H1 (cell line): Measurements from ENCODE around the gene SHISAL1. TPM values are rescaled to one million over a fixed set of nuclear protein-coding genes. Genes with fewer than 3 reads are reported as not detected.

Experiments
- CTCF ChIA-PET: fragments of 300-600 bp; sonication (Branson Sonifier 250); formaldehyde crosslinking; loops from one replicate; lab custom pipeline; 2021; ENCODE audit not compliant: partially characterized antibody; lab: Charles Lee
- POLR2A ChIA-PET: fragments of 300-600 bp; sonication (Branson Sonifier 250); formaldehyde crosslinking; loops from one replicate; lab custom pipeline; 2021; ENCODE audit warnings: inconsistent platforms; ENCODE audit not compliant: partially characterized antibody; lab: Charles Lee
- DNase-seq, 2 experiments: peaks; one replicate each; pipeline versions ENCODE4 v3.0.0 to v3.0.0-alpha.2; 2010 to 2022; ENCODE audit warnings: low spot score in 2 of 2, low read depth in 1 of 2, mixed read lengths in 1 of 2
- FAIRE-seq: peaks from 2 replicates; lab custom pipeline; 2011; peaks lifted over from hg19 to GRCh38; lab: Jason Lieb, UNC
- H2AFZ ChIP-seq: 2 replicates; pipeline ENCODE4 v1.8.1; 2012; ENCODE audit warnings: low read length, inconsistent platforms
- H2AK5ac ChIP-seq: 2 replicates; pipeline ENCODE4 v1.6.1; 2013; ENCODE audit warnings: low read depth, low read length
- H2BK120ac ChIP-seq: replicated peaks from 2 replicates; pipeline ENCODE3; 2013; ENCODE audit warnings: low read depth, low read length, inconsistent platforms
- H2BK12ac ChIP-seq: 2 replicates; pipeline ENCODE4 v1.6.1; 2013; ENCODE audit warnings: low read depth, low read length
- H2BK15ac ChIP-seq: 2 replicates; pipeline ENCODE4 v1.6.1; 2013; ENCODE audit warnings: low read length
- H2BK20ac ChIP-seq: 2 replicates; pipeline ENCODE4 v1.6.1; 2013; ENCODE audit warnings: low read length
- H2BK5ac ChIP-seq: 2 replicates; pipeline ENCODE4 v1.6.1; 2013; ENCODE audit warnings: low read depth, low read length
- H3K14ac ChIP-seq: 2 replicates; pipeline ENCODE4 v1.6.1; 2013; ENCODE audit warnings: inconsistent platforms; ENCODE audit not compliant: insufficient read length
- H3K18ac ChIP-seq: 2 replicates; pipeline ENCODE4 v1.6.1; 2013; ENCODE audit warnings: low read length; ENCODE audit errors: extremely low read depth
- H3K23ac ChIP-seq: 2 replicates; pipeline ENCODE4 v1.6.1; 2013; ENCODE audit warnings: inconsistent platforms; ENCODE audit not compliant: insufficient read length
- H3K23me2 ChIP-seq: 2 replicates; pipeline ENCODE4 v1.6.1; 2013; ENCODE audit warnings: low read depth, low read length
- H3K27ac ChIP-seq: 2 replicates; pipeline ENCODE4 v1.6.1; 2011; ENCODE audit warnings: low read depth, low read length, inconsistent platforms
- H3K27me3 ChIP-seq, 4 experiments: replicated peaks in 1 of 4; 1 replicate in 1 of 4; 2 replicates in 3 of 4; pipeline versions ENCODE4 v1.6.1 to v1.8.1; 2011 to 2013; ENCODE audit warnings: low read length in 3 of 4, mild to moderate bottlenecking in 3 of 4, inconsistent platforms in 2 of 4, mixed read lengths in 2 of 4, moderate library complexity in 1 of 4; ENCODE audit not compliant: control insufficient read depth in 3 of 4, insufficient read depth in 3 of 4; ENCODE audit errors: extremely low read depth in 1 of 4
- H3K36me3 ChIP-seq, 4 experiments: 2 replicates each; pipeline versions ENCODE4 v1.6.1 to v1.8.1; 2011 to 2013; ENCODE audit warnings: mild to moderate bottlenecking in 4 of 4, low read length in 3 of 4, moderate library complexity in 2 of 4, control low read depth in 1 of 4, inconsistent platforms in 1 of 4; ENCODE audit not compliant: insufficient read depth in 4 of 4, control insufficient read depth in 2 of 4
- H3K4ac ChIP-seq: replicated peaks from 2 replicates; pipeline ENCODE3; 2013; ENCODE audit warnings: low read length, low read depth, mixed read lengths, inconsistent platforms; ENCODE audit not compliant: insufficient read length
- H3K4me1 ChIP-seq, 4 experiments: replicated peaks in 1 of 4; 1 replicate in 1 of 4; 2 replicates in 3 of 4; pipeline versions ENCODE4 v1.6.1 to v1.8.1; 2011 to 2013; ENCODE audit warnings: low read length in 3 of 4, inconsistent platforms in 2 of 4, mixed read lengths in 1 of 4; ENCODE audit not compliant: insufficient read depth in 4 of 4, control insufficient read depth in 3 of 4
- H3K4me2 ChIP-seq, 2 experiments: 2 replicates each; pipeline versions ENCODE4 v1.6.1 to v1.8.1; 2011 to 2013; ENCODE audit warnings: low read depth in 2 of 2, low read length in 2 of 2, control low read depth in 1 of 2, inconsistent platforms in 1 of 2, mild to moderate bottlenecking in 1 of 2; ENCODE audit not compliant: insufficient read depth in 1 of 2
- H3K4me3 ChIP-seq, 4 experiments: fragments of 200-600, 300-600 bp in 1 of 4; sonication (generic), shearing (Covaris generic), sonication (Bioruptor Twin) in 1 of 4; 2 replicates each; pipeline versions ENCODE4 v1.5.1 to v1.8.1; 2011 to 2016; ENCODE audit warnings: low read length in 4 of 4, low read depth in 3 of 4, control low read depth in 2 of 4, inconsistent platforms in 2 of 4, mild to moderate bottlenecking in 2 of 4, mixed read lengths in 1 of 4, moderate library complexity in 1 of 4; ENCODE audit not compliant: insufficient read depth in 2 of 4; ENCODE audit errors: extremely low read depth in 1 of 4
- H3K56ac ChIP-seq: replicated peaks from 2 replicates; pipeline ENCODE3; 2013; ENCODE audit warnings: low read depth, mild to moderate bottlenecking, mixed read lengths, low read length, inconsistent platforms; ENCODE audit not compliant: insufficient read length
- H3K79me1 ChIP-seq: 2 replicates; pipeline ENCODE4 v1.6.1; 2013; ENCODE audit warnings: low read depth, low read length, control low read depth
- H3K79me2 ChIP-seq, 2 experiments: 2 replicates each; pipeline versions ENCODE4 v1.6.1 to v1.8.1; 2012 to 2013; ENCODE audit warnings: low read length in 2 of 2, mild to moderate bottlenecking in 2 of 2, inconsistent platforms in 1 of 2; ENCODE audit not compliant: insufficient read depth in 2 of 2, control insufficient read depth in 1 of 2
- H3K9ac ChIP-seq, 4 experiments: replicated peaks in 1 of 4; 1 replicate in 1 of 4; 2 replicates in 3 of 4; pipeline versions ENCODE4 v1.6.1 to v1.8.1; 2011 to 2013; ENCODE audit warnings: low read depth in 3 of 4, low read length in 3 of 4, control low read depth in 2 of 4, mild to moderate bottlenecking in 2 of 4, moderate library complexity in 2 of 4, inconsistent platforms in 1 of 4; ENCODE audit errors: extremely low read depth in 1 of 4
- H3K9me3 ChIP-seq, 2 experiments: 2 replicates each; pipeline versions ENCODE4 v1.6.1 to v1.8.1; 2012 to 2013; ENCODE audit warnings: mild to moderate bottlenecking in 2 of 2, moderate library complexity in 2 of 2, control low read depth in 1 of 2, inconsistent platforms in 1 of 2, low read depth in 1 of 2, low read length in 1 of 2, mixed read lengths in 1 of 2; ENCODE audit not compliant: insufficient read depth in 2 of 2
- H4K20me1 ChIP-seq, 2 experiments: replicated peaks in 1 of 2; 2 replicates each; pipeline versions ENCODE3 to v1.8.1; 2011 to 2013; ENCODE audit warnings: inconsistent platforms in 2 of 2, low read length in 2 of 2, mild to moderate bottlenecking in 1 of 2; ENCODE audit not compliant: insufficient read depth in 2 of 2, control insufficient read depth in 1 of 2
- H4K5ac ChIP-seq: 2 replicates; pipeline ENCODE4 v1.6.1; 2013; ENCODE audit warnings: low read length, low read depth, mixed read lengths, inconsistent platforms; ENCODE audit not compliant: insufficient read length
- H4K8ac ChIP-seq: 2 replicates; pipeline ENCODE4 v1.8.0; 2013; ENCODE audit warnings: mild to moderate bottlenecking, moderate library complexity, low read length, inconsistent platforms; ENCODE audit not compliant: insufficient read depth; ENCODE audit errors: extremely low read depth
- H4K91ac ChIP-seq: replicated peaks from 2 replicates; pipeline ENCODE3; 2013; ENCODE audit warnings: low read length, mixed read lengths, inconsistent platforms; ENCODE audit not compliant: insufficient read length
- BCL11A ChIP-seq, 2 experiments: IDR thresholded peaks; one replicate each; pipeline ENCODE4 v1.6.1; 2011; ENCODE audit warnings: low read depth in 2 of 2, low read length in 2 of 2, mild to moderate bottlenecking in 2 of 2
- CBX5 ChIP-seq: fragments of 300-800, 300-1000 bp; sonication (generic); IDR thresholded peaks from 2 replicates; pipeline ENCODE4 v1.7.1; 2016; ENCODE audit warnings: antibody characterized with exemption, low read length, low read depth
- CREB1 ChIP-seq: IDR thresholded peaks from 2 replicates; pipeline ENCODE4 v1.6.1; 2012; ENCODE audit warnings: inconsistent platforms
- CTBP2 ChIP-seq: IDR thresholded peaks from 2 replicates; pipeline ENCODE4 v1.7.0; 2011; ENCODE audit warnings: borderline replicate concordance, mild to moderate bottlenecking, moderate library complexity, mixed read lengths, low read length; ENCODE audit not compliant: insufficient read depth, insufficient read length
- CTCF ChIP-seq, 3 experiments: IDR thresholded peaks; 1 replicate in 2 of 3; 2 replicates in 1 of 3; pipeline versions ENCODE4 v1.5.1 to v1.6.1; 2011; ENCODE audit warnings: low read length in 3 of 3, mild to moderate bottlenecking in 3 of 3, inconsistent platforms in 2 of 3, low read depth in 1 of 3, moderate library complexity in 1 of 3; ENCODE audit not compliant: insufficient read depth in 1 of 3; ENCODE audit errors: control extremely low read depth in 1 of 3
- JUN ChIP-seq: IDR thresholded peaks from 2 replicates; pipeline ENCODE4 v1.6.1; 2011; ENCODE audit warnings: low read depth, mild to moderate bottlenecking, improper control_type of control experiment, low read length
- SP4 ChIP-seq: IDR thresholded peaks from 2 replicates; pipeline ENCODE4 v1.6.1; 2012; ENCODE audit warnings: low read length, inconsistent platforms
- WGBS, 2 experiments: shearing (Covaris generic) in 1 of 2; methylation state at CpG; one replicate each; pipeline versions ENCODE4 v1.1.6 to v1.1.7; 2013 to 2015; ENCODE audit warnings: low lambda C conversion rate in 2 of 2, mixed read lengths in 2 of 2, inconsistent platforms in 1 of 2, low coverage in 1 of 2, missing lambda C conversion rate in 1 of 2; ENCODE audit not compliant: insufficient replicate concordance in 2 of 2, insufficient coverage in 1 of 2, insufficient read length in 1 of 2; ENCODE audit errors: extremely low coverage in 1 of 2, missing lambda C conversion rate in 1 of 2; 5-methylcytosine and 5-hydroxymethylcytosine counted together
- polyA plus RNA-seq, 7 experiments: library from polyadenylated mRNA; depleted of rRNA in 3 of 7; stranded (reverse) in 5 of 7; unstranded in 2 of 7; fragments of >200 nt in 5 of 7; fragments of 200-250 nt in 2 of 7; gene quantifications; 1 replicate in 5 of 7; 2 replicates in 1 of 7; 4 replicates in 1 of 7; pipeline versions ENCODE4 v1.2.1 to v1.2.3, GENCODE V29; 2011 to 2013; ENCODE audit warnings: missing spikeins in 2 of 7, mixed read lengths in 2 of 7
- total RNA-seq: library from RNA; stranded (reverse); fragmentation: NEBNext Ultra II Directional; extraction: Animal tissue kit (Norgen Biotek cat#: 25700); gene quantifications from 2 replicates; pipeline ENCODE4 v1.2.1, GENCODE V29; 2021
- TF ChIP-seq, protein P1 (sequence below): IDR thresholded peaks from 2 replicates; pipeline ENCODE4 v1.6.1; 2011; ENCODE audit warnings: low read length, improper control_type of control experiment

SHISAL1 gene
- total and polyA plus RNA-seq, 2 of the 8 experiments (the other 6 are each of a cell fraction or from before 2014, with no cell fraction given): 3.7 to 5.8 TPM

- H3K27me3 ChIP-seq: no peaks in the 10 kb centered on the region
- H3K79me1 ChIP-seq: no peaks in the 10 kb centered on the region
- no peak overlapping the region for H4K91ac ChIP-seq
- H3K4me1 ChIP-seq: peaks cover 0 to 11% (median 6%) of the 10 kb centered on the region in 4 experiments; a peak in 6 of 7 replicates
- ChIA-PET POLR2A (no interaction called here), CTCF (interaction anchor here (0.6 to 2.0 kb wide), 7 partner anchors 15 to 266 kb away, joined by 3 to 5 read pairs (median 3); no protein-coding TSS in a partner anchor)
- H2BK120ac ChIP-seq: no peak overlapping the region
- no peak overlapping the region for H3K4ac ChIP-seq
- H3K79me2 ChIP-seq: no peaks in the 10 kb centered on the region
- H4K5ac ChIP-seq: no peak overlapping the region
- no peak overlapping the region for H2AK5ac ChIP-seq
- H3K14ac ChIP-seq: no peak overlapping the region
- no peaks in the 10 kb centered on the region for H3K9me3 ChIP-seq
- no peaks in the 10 kb centered on the region for H4K20me1 ChIP-seq
- WGBS, 2 experiments: 89% methylated on average over 17 of the region's 19 CpGs; no CpG with 5 or more reads in 1 of the 2 experiments
- H3K18ac ChIP-seq: no peak overlapping the region
- no peaks in the 10 kb centered on the region for H3K36me3 ChIP-seq
- no peak overlapping the region for H3K56ac ChIP-seq
- no peak overlapping the region for H4K8ac ChIP-seq
- no peak overlapping the region for H2AFZ ChIP-seq
- no peak overlapping the region for H2BK5ac ChIP-seq
- H2BK12ac ChIP-seq: no peak overlapping the region
- H3K27ac ChIP-seq: no peak overlapping the region
- no peak overlapping the region for H3K4me2 ChIP-seq
- DNase-seq (peak in 1 of 2 experiments; percentile 36), FAIRE-seq (no peak)
- no peaks in the 10 kb centered on the region for H3K23me2 ChIP-seq
- H3K9ac ChIP-seq: no peak overlapping the region
- H3K23ac ChIP-seq: no peak overlapping the region
- no peak overlapping the region for H2BK20ac ChIP-seq
- H2BK15ac ChIP-seq: no peak overlapping the region
- no peak overlapping the region for H3K4me3 ChIP-seq
- TF ChIP-seq CBX5 (no peak), SP4 (no peak), CREB1 (no peak), CTBP2 (no peak), JUN (no peak), CTCF (IDR thresholded peaks at IDR 0.05; ENCODE audit: control extremely low read depth in 1 of 3, insufficient read depth in 1 of 3, low read depth in 1 of 3, low read length in 3 of 3) (no peak), BCL11A (IDR thresholded peaks at IDR 0.05; ENCODE audit: low read depth in 2 of 2, low read length in 2 of 2) (no peak)
- TF ChIP-seq, protein P1, sequence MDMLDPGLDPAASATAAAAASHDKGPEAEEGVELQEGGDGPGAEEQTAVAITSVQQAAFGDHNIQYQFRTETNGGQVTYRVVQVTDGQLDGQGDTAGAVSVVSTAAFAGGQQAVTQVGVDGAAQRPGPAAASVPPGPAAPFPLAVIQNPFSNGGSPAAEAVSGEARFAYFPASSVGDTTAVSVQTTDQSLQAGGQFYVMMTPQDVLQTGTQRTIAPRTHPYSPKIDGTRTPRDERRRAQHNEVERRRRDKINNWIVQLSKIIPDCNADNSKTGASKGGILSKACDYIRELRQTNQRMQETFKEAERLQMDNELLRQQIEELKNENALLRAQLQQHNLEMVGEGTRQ: no peak
Observed at GRCh38 chr22:44259366-44260215, 53.2 kb downstream of the SHISAL1 start.
